Spleen (tissue), 7 donors: Measurements from ENCODE around the gene TNK2.

Experiments
- POLR2AphosphoS5 ChIP-seq, 3 donors: sonication (generic); formaldehyde crosslinking; IDR thresholded peaks; one replicate each; pipeline ENCODE4 v1.5.1; 2017; ENCODE audit warnings: antibody characterized with exemption in 3 of 3
- TF ChIP-seq, protein P1 (sequence below), 11 experiments: fragments of 200-600 bp in 7 of 11; fragments of 450-650 bp in 4 of 11; sonication (generic) in 4 of 11; IDR thresholded peaks in 8 of 11; conservative IDR thresholded peaks in 3 of 11; 1 replicate in 7 of 11; 2 replicates in 4 of 11; pipeline versions ENCODE4 v1.4.0 to v1.8.0; 2016 to 2021; ENCODE audit warnings: antibody characterized with exemption in 11 of 11, inconsistent platforms in 4 of 11, mild to moderate bottlenecking in 1 of 11
- donor health status: DM: no; HTN: no; CAD: no; lungs with moderate emphysema.
- donor health status: DM: no; HTN: no; CAD: no.
- donor health status: DM: no; HTN: no; CAD: no.

DNA sequence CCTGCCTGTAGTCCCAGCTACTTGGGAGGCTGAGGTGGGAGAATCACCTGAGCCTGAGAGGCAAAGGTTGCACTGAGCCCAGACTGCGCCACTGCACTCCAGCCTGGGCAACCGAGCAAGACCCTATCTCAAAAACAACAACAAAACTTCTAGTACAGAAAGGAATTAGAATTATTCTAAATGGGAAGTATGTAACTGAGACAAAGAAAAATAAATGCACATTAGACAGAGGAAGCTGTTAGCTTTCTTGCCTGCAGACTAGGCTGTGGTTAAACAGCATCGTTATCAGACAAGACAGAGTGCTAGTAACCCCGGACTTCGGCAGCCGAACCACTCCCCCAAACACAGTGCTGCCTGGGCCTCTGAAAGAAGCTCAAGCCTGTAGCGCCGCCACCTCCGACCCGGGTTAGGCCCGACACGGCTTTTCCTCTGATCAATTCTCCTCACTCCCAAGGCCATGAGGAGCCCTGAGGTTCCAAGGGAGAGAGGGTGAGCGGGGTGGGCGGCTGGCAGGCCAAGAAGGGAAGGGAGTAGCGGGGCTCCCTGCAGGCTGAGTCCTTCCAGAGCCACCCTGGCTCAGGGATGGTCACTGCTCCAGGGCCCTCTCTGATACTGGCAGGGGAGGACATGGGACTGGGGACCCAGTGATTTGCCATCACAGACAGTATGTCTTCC lies 51.8 kb downstream of the TNK2 start:
- TF ChIP-seq, protein P1, sequence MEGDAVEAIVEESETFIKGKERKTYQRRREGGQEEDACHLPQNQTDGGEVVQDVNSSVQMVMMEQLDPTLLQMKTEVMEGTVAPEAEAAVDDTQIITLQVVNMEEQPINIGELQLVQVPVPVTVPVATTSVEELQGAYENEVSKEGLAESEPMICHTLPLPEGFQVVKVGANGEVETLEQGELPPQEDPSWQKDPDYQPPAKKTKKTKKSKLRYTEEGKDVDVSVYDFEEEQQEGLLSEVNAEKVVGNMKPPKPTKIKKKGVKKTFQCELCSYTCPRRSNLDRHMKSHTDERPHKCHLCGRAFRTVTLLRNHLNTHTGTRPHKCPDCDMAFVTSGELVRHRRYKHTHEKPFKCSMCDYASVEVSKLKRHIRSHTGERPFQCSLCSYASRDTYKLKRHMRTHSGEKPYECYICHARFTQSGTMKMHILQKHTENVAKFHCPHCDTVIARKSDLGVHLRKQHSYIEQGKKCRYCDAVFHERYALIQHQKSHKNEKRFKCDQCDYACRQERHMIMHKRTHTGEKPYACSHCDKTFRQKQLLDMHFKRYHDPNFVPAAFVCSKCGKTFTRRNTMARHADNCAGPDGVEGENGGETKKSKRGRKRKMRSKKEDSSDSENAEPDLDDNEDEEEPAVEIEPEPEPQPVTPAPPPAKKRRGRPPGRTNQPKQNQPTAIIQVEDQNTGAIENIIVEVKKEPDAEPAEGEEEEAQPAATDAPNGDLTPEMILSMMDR (IDR thresholded peaks at IDR 0.05 in 8 of 11, conservative IDR thresholded peaks at IDR 0.05 in 3 of 11): no peak
- TF ChIP-seq POLR2AphosphoS5 (IDR thresholded peaks at IDR 0.05): no peak
